ENCODE results near the gene SKI. TPM values are rescaled to one million over a fixed set of nuclear protein-coding genes. Genes with fewer than 3 reads are reported as not detected.

The SKI gene
- total RNA-seq, 2 experiments from 2014 or later, result 4.7 to 11.7 TPM

DNA sequence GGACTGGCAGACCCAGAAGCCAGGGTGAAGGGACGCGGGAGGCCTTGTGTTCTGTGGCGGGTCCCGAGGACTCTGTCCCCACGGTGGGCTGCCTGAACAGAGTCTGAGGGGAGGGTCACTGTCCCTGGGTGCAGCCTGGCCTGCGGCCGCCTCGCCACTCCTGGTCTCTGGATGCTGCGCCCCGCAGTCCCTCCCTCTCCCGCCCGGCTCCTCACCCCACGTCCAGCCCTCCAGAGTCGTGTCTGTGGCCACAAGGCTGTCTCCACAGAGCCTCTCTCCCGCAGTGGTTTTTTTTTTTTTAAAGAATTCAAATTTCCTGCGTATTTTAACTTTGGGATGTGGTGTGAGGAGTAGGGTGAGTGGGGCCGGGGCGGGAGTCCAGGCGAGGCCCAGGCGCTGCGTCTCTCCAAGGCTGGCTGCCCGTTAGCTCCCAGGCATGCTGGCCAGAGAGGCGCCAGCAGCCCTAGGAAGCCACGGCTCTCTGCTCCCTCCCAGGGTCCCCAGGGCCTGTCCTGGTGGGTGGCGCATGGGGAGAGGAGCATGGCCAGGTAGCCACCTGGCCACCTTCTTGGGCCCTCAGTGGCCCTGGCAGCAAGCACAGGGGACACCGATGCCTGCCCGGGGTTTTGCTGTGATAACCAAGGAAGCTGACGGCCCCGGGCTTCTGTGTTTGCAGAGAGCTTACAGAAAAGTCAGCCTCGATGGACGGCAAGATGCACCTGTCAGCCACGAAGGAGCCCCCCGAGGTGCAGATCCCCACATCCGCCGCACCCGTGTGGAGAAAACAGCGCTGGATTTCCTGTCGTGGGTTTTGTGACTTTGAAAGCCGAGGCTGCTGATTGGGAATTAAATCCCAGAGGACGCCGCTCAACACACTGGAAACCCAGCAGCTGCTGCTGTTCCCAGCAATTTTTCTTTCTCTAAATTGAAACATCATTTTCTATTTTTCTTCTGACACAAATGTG lies 90.5 kb downstream of the SKI start:
- H3K9me2 ChIP-seq (ENCODE audit: insufficient read depth, low read length), result no peaks in the 10 kb centered on the region
- H3K9me3 ChIP-seq (ENCODE audit: low read length), result no peaks in the 10 kb centered on the region
- ChIA-PET POLR2A (no interaction called here), CTCF (ENCODE audit: unreplicated experiment) (no interaction called here)
- intact Hi-C loops (cut with micrococcal nuclease; ENCODE audit: unreplicated experiment), result no loop called here
- BruUV-seq (replicated peaks), result no TSS peak
- TF ChIP-seq EZH2phosphoT487 (IDR thresholded peaks at IDR 0.05; ENCODE audit: borderline replicate concordance, low read depth, low read length) (no peak), CTCF (conservative IDR thresholded peaks at IDR 0.05; ENCODE audit: low read length) (no peak)
- H4K20me1 ChIP-seq (ENCODE audit: insufficient read depth, low read length), result no peaks in the 10 kb centered on the region
- no peak overlapping the region for H3K27ac ChIP-seq (ENCODE audit: low read depth, low read length, poor library complexity, severe bottlenecking)
- H3K36me3 ChIP-seq (ENCODE audit: insufficient read depth, low read length), result no peaks in the 10 kb centered on the region
- no peak overlapping the region for H3K4me2 ChIP-seq (ENCODE audit: low read length)
- H3K4me1 ChIP-seq (ENCODE audit: insufficient read depth, low read length, poor library complexity, severe bottlenecking), result no peaks in the 10 kb centered on the region
- H3K4me3 ChIP-seq (ENCODE audit: low read depth, low read length, poor library complexity, severe bottlenecking), result no peak overlapping the region
- no peak overlapping the region for H2AFZ ChIP-seq (ENCODE audit: low read length)
- no peak for DNase-seq (ENCODE audit: low spot score)
- H3K79me2 ChIP-seq (ENCODE audit: insufficient read depth, low read depth, low read length), result no peaks in the 10 kb centered on the region

DNA sequence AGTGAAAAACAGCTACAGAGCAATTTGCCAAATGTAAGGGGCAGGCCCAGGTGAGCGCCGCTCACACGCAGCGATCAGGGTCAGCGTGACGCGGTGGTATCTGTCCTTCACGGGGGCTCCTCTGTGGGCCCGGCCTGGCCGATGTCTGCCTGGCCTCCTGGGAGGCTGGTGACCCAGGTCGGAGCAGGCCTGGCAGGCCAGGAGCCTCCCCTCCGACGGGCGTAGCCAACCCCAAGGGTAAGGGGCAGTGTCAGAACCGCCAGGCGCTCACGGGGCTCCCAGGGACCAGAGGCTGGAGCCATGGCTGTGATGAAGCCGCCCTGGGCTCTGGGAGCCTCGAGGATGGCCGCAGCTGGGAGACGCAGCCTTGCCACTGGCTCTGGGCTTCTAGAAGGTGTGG lies 91.2 kb downstream of the SKI start:
- no TSS peak for BruUV-seq (replicated peaks)
- Histone ChIP-seq H3K27ac (ENCODE audit: low read depth, low read length, poor library complexity, severe bottlenecking) (no peak overlapping the region), H3K9me3 (ENCODE audit: low read length) (no peaks in the 10 kb centered on the region), H3K9me2 (ENCODE audit: insufficient read depth, low read length) (no peaks in the 10 kb centered on the region), H3K79me2 (ENCODE audit: insufficient read depth, low read depth, low read length) (no peaks in the 10 kb centered on the region), H3K4me2 (ENCODE audit: low read length) (no peak overlapping the region), H3K4me3 (ENCODE audit: low read depth, low read length, poor library complexity, severe bottlenecking) (no peak overlapping the region), H2AFZ (ENCODE audit: low read length) (no peak overlapping the region), H3K4me1 (ENCODE audit: insufficient read depth, low read length, poor library complexity, severe bottlenecking) (no peaks in the 10 kb centered on the region), H4K20me1 (ENCODE audit: insufficient read depth, low read length) (no peaks in the 10 kb centered on the region), H3K36me3 (ENCODE audit: insufficient read depth, low read length) (no peaks in the 10 kb centered on the region)
- DNase-seq (ENCODE audit: low spot score), result no peak
- TF ChIP-seq CTCF (conservative IDR thresholded peaks at IDR 0.05; ENCODE audit: low read length) (no peak), EZH2phosphoT487 (IDR thresholded peaks at IDR 0.05; ENCODE audit: borderline replicate concordance, low read depth, low read length) (no peak)
- intact Hi-C loops (cut with micrococcal nuclease; ENCODE audit: unreplicated experiment), result no loop called here
- CTCF ChIA-PET (ENCODE audit: unreplicated experiment), result no interaction called here
- POLR2A ChIA-PET, result no interaction called here

DNA sequence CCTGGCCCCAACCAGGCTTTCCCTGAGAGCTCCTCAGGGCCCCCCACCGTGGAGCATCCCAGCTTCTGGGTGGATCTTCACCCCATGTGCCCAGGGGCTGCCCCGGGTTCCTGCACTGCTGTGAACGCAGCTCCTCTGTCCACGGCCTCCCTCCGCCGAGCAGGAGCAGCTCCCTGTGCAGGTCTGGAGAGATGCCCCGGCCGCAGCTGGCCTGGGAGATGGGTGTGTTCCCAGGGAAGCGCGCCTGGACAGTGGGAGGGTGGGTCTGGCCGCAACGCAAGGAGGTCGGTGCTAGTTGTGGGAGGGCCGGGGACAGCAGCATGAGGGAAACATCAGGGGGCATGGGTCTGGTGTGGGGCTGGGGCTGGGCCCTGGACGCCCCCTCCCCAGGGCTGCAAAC lies 91.9 kb downstream of the SKI start:
- CTCF ChIA-PET (ENCODE audit: unreplicated experiment), result no interaction called here

More for the DNA sequence above, 91.9 kb downstream of the SKI start:
- H3K9me2 ChIP-seq (ENCODE audit: insufficient read depth, low read length), result no peaks in the 10 kb centered on the region
- H4K20me1 ChIP-seq (ENCODE audit: insufficient read depth, low read length), result no peaks in the 10 kb centered on the region
- H3K79me2 ChIP-seq (ENCODE audit: insufficient read depth, low read depth, low read length), result no peaks in the 10 kb centered on the region
- no peak for TF ChIP-seq EZH2phosphoT487 (IDR thresholded peaks at IDR 0.05; ENCODE audit: borderline replicate concordance, low read depth, low read length)
- TF ChIP-seq CTCF (conservative IDR thresholded peaks at IDR 0.05; ENCODE audit: low read length), result no peak
- H3K4me3 ChIP-seq (ENCODE audit: low read depth, low read length, poor library complexity, severe bottlenecking), result no peak overlapping the region
- H3K27ac ChIP-seq (ENCODE audit: low read depth, low read length, poor library complexity, severe bottlenecking), result no peak overlapping the region
- H3K36me3 ChIP-seq (ENCODE audit: insufficient read depth, low read length), result no peaks in the 10 kb centered on the region
- DNase-seq (ENCODE audit: low spot score), result no peak
- H3K4me1 ChIP-seq (ENCODE audit: insufficient read depth, low read length, poor library complexity, severe bottlenecking), result no peaks in the 10 kb centered on the region
- POLR2A ChIA-PET, result no interaction called here
- BruUV-seq (replicated peaks), result no TSS peak
- H2AFZ ChIP-seq (ENCODE audit: low read length), result no peak overlapping the region
- no peak overlapping the region for H3K4me2 ChIP-seq (ENCODE audit: low read length)
- intact Hi-C loops (cut with micrococcal nuclease; ENCODE audit: unreplicated experiment), result no loop called here
- H3K9me3 ChIP-seq (ENCODE audit: low read length), result no peaks in the 10 kb centered on the region

Measured in OCI-LY7 (cell line).